Trophoblast cell (in vitro differentiated cells and primary cell): ENCODE results near the gene COG2.

Source experiments
- DNase-seq, 2 donors: peaks; one replicate each; pipeline ENCODE4 v3.0.0-alpha.2; 2016
- H2AFZ ChIP-seq: 2 replicates; pipeline ENCODE4 v1.6.1; 2013; ENCODE audit warnings: low read length, moderate library complexity, mild to moderate bottlenecking; ENCODE audit not compliant: insufficient read depth, poor library complexity
- H2AK5ac ChIP-seq: 2 replicates; pipeline ENCODE4 v1.6.1; 2013; ENCODE audit warnings: mild to moderate bottlenecking, low read length
- H2BK120ac ChIP-seq: 2 replicates; pipeline ENCODE4 v1.6.1; 2013; ENCODE audit warnings: low read length, mild to moderate bottlenecking, moderate library complexity; ENCODE audit not compliant: insufficient read depth, poor library complexity
- H2BK12ac ChIP-seq: 2 replicates; pipeline ENCODE4 v1.6.1; 2013; ENCODE audit warnings: mild to moderate bottlenecking, low read length, moderate library complexity
- H2BK5ac ChIP-seq: 2 replicates; pipeline ENCODE4 v1.6.1; 2013; ENCODE audit warnings: low read length, low read depth, moderate library complexity, mild to moderate bottlenecking; ENCODE audit not compliant: poor library complexity
- H3K14ac ChIP-seq: 2 replicates; pipeline ENCODE4 v1.6.1; 2013; ENCODE audit warnings: mild to moderate bottlenecking, low read length
- H3K18ac ChIP-seq: 2 replicates; pipeline ENCODE4 v1.6.1; 2013; ENCODE audit warnings: mild to moderate bottlenecking, low read length
- H3K23ac ChIP-seq: 2 replicates; pipeline ENCODE4 v1.6.1; 2013; ENCODE audit warnings: low read length
- H3K27ac ChIP-seq: 2 replicates; pipeline ENCODE4 v1.5.1; 2013; ENCODE audit warnings: low read depth, mild to moderate bottlenecking, inconsistent platforms, low read length, moderate library complexity
- H3K27me3 ChIP-seq: 2 replicates; pipeline ENCODE4 v1.6.1; 2013; ENCODE audit warnings: inconsistent platforms, mild to moderate bottlenecking, low read length, moderate library complexity; ENCODE audit not compliant: insufficient read depth
- H3K36me3 ChIP-seq, 2 experiments: 1 replicate in 1 of 2; 2 replicates in 1 of 2; pipeline ENCODE4 v1.6.1; 2013; ENCODE audit warnings: low read length in 2 of 2, mild to moderate bottlenecking in 2 of 2, moderate library complexity in 1 of 2; ENCODE audit not compliant: insufficient read depth in 2 of 2, control insufficient read depth in 1 of 2
- H3K4ac ChIP-seq: 2 replicates; pipeline ENCODE4 v1.6.1; 2013; ENCODE audit warnings: low read depth, mild to moderate bottlenecking, low read length, moderate library complexity
- H3K4me1 ChIP-seq, 2 experiments: 1 replicate in 1 of 2; 2 replicates in 1 of 2; pipeline ENCODE4 v1.6.1; 2013; ENCODE audit warnings: low read length in 2 of 2, mild to moderate bottlenecking in 2 of 2, moderate library complexity in 1 of 2; ENCODE audit not compliant: insufficient read depth in 2 of 2, control insufficient read depth in 1 of 2
- H3K4me2 ChIP-seq: 2 replicates; pipeline ENCODE4 v1.6.1; 2013; ENCODE audit warnings: inconsistent platforms, mild to moderate bottlenecking, low read length, moderate library complexity
- H3K4me3 ChIP-seq: 2 replicates; pipeline ENCODE4 v1.5.1; 2013; ENCODE audit warnings: mild to moderate bottlenecking, low read depth, low read length, inconsistent platforms
- H3K79me1 ChIP-seq: one replicate; pipeline ENCODE4 v1.6.1; 2013; ENCODE audit warnings: low read length
- H3K79me2 ChIP-seq: 2 replicates; pipeline ENCODE4 v1.6.1; 2013; ENCODE audit warnings: low read length, mild to moderate bottlenecking; ENCODE audit not compliant: control insufficient read depth, insufficient read depth, poor library complexity
- H3K9ac ChIP-seq: 2 replicates; pipeline ENCODE4 v1.6.1; 2013; ENCODE audit warnings: mild to moderate bottlenecking, low read length
- H3K9me3 ChIP-seq: 2 replicates; pipeline ENCODE4 v1.6.1; 2013; ENCODE audit warnings: low read depth, mild to moderate bottlenecking, control low read depth, inconsistent platforms, low read length; ENCODE audit not compliant: insufficient read depth
- H4K12ac ChIP-seq: 2 replicates; pipeline ENCODE4 v1.6.1; 2013; ENCODE audit warnings: low read depth, mild to moderate bottlenecking, low read length, moderate library complexity
- H4K8ac ChIP-seq: 2 replicates; pipeline ENCODE4 v1.6.1; 2013; ENCODE audit warnings: low read depth, mild to moderate bottlenecking, low read length, moderate library complexity
- H4K91ac ChIP-seq: one replicate; pipeline ENCODE4 v1.6.1; 2013; ENCODE audit warnings: low read depth, mild to moderate bottlenecking, low read length, moderate library complexity
- WGBS: extraction: QIAGEN DNeasy Blood & Tissue Kit; methylation state at CpG from one replicate; pipeline ENCODE4 v1.1.7; 2013; ENCODE audit warnings: missing lambda C conversion rate; ENCODE audit not compliant: insufficient read length, insufficient coverage; ENCODE audit errors: extremely low coverage; 5-methylcytosine and 5-hydroxymethylcytosine counted together

COG2 gene

DNA sequence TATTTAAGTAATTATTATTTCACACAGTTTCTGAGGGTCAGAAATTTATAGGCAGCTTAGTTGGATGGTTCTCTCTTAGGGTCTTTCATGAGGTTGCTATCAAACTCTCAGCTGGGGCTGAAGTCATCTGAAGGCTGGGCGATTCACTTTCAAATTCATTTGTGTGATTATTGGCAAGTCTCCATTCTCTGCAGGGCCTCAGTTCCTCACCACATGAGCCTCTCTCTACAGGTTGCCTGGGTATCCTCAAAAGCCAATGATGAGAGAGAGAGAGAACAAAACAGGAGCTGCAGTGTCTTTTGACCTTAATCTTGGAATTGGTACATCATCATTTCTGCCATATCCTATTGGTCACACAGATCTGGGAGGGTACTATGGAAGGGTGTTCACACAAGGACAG is 29.6 kb upstream of the COG2 start:
- no peaks in the 10 kb centered on the region for H3K9me3 ChIP-seq
- no peak for DNase-seq
- H3K4me1 ChIP-seq: no peaks in the 10 kb centered on the region
- H4K91ac ChIP-seq: no peak overlapping the region
- H3K4me2 ChIP-seq: no peak overlapping the region
- H3K27me3 ChIP-seq: no peaks in the 10 kb centered on the region
- H2AK5ac ChIP-seq: no peak overlapping the region
- WGBS: no CpG with 5 or more reads among the region's 1 CpG
- no peaks in the 10 kb centered on the region for H3K79me1 ChIP-seq
- no peak overlapping the region for H2BK5ac ChIP-seq
- H4K8ac ChIP-seq: no peak overlapping the region
- no peak overlapping the region for H3K4me3 ChIP-seq
- no peak overlapping the region for H3K27ac ChIP-seq
- H3K18ac ChIP-seq: no peak overlapping the region
- H2AFZ ChIP-seq: no peak overlapping the region
- H3K23ac ChIP-seq: no peak overlapping the region
- H4K12ac ChIP-seq: no peak overlapping the region
- H3K36me3 ChIP-seq: no peaks in the 10 kb centered on the region
- no peaks in the 10 kb centered on the region for H3K79me2 ChIP-seq
- no peak overlapping the region for H3K4ac ChIP-seq
- H3K14ac ChIP-seq: no peak overlapping the region
- H2BK12ac ChIP-seq: no peak overlapping the region
- H2BK120ac ChIP-seq: no peak overlapping the region
- no peak overlapping the region for H3K9ac ChIP-seq

DNA sequence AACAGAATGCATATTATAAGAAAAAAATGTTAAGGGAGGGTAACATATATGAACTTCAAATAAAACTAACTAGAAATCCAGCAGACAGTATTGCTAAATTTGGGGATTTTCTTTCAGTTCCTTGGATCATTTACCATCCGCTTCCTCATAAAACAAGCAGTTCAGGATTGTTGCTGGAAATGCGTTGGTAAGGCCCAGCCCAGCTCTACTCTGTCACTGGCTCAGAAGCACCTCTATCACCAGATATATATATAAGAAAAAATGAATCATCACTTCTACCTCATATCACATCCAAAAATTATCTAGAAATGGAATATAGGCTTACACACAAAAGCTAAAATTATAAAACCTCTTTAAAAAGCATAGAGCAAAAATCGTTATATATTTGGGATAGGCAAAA is 28.2 kb upstream of the COG2 start:
- H3K79me1 ChIP-seq: no peaks in the 10 kb centered on the region
- WGBS: no CpG with 5 or more reads among the region's 3 CpGs
- H3K14ac ChIP-seq: no peak overlapping the region
- no peaks in the 10 kb centered on the region for H3K79me2 ChIP-seq
- H3K9me3 ChIP-seq: no peaks in the 10 kb centered on the region
- no peaks in the 10 kb centered on the region for H3K4me1 ChIP-seq
- H2AFZ ChIP-seq: no peak overlapping the region
- H4K91ac ChIP-seq: no peak overlapping the region
- H3K4me3 ChIP-seq: no peak overlapping the region
- no peak overlapping the region for H4K8ac ChIP-seq
- no peak overlapping the region for H2BK12ac ChIP-seq
- no peak overlapping the region for H3K18ac ChIP-seq
- no peaks in the 10 kb centered on the region for H3K27me3 ChIP-seq
- no peak overlapping the region for H3K4me2 ChIP-seq
- H3K23ac ChIP-seq: no peak overlapping the region
- H2AK5ac ChIP-seq: no peak overlapping the region
- no peak overlapping the region for H3K4ac ChIP-seq
- H2BK120ac ChIP-seq: no peak overlapping the region
- no peak overlapping the region for H3K27ac ChIP-seq
- no peak overlapping the region for H4K12ac ChIP-seq
- DNase-seq: no peak
- H2BK5ac ChIP-seq: no peak overlapping the region
- H3K9ac ChIP-seq: no peak overlapping the region
- no peaks in the 10 kb centered on the region for H3K36me3 ChIP-seq

DNA sequence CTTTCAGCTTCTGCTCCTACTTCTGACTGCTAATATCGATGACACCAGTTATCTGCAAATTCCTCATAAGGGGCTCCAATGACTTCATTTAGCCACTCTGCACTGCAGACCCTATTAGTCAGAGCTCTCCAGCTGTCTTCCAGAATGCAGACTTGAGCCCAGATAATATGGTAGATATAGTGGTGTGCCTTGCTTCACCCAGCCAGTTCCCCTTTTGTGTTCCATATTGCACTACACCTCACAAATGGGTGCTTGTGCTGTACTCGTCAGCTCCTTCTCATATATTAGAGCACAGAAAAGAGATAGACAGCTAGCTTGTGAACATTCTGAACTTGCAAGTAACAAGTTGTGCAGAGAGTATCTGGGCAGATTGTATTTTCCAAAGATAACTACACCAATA is 23.7 kb upstream of the COG2 start:
- Histone ChIP-seq H2AFZ (no peak overlapping the region), H3K4me2 (no peak overlapping the region), H3K4me3 (no peak overlapping the region), H2AK5ac (no peak overlapping the region), H2BK5ac (no peak overlapping the region), H3K27me3 (no peaks in the 10 kb centered on the region), H3K79me2 (no peaks in the 10 kb centered on the region), H2BK120ac (no peak overlapping the region), H3K4me1 (no peaks in the 10 kb centered on the region), H3K36me3 (no peaks in the 10 kb centered on the region), H4K91ac (no peak overlapping the region), H3K23ac (no peak overlapping the region), H3K27ac (no peak overlapping the region), H3K4ac (no peak overlapping the region), H3K79me1 (no peaks in the 10 kb centered on the region), H4K12ac (no peak overlapping the region), H3K9me3 (no peaks in the 10 kb centered on the region), H3K9ac (no peak overlapping the region), H2BK12ac (no peak overlapping the region), H3K14ac (no peak overlapping the region), H4K8ac (no peak overlapping the region), H3K18ac (no peak overlapping the region)
- DNase-seq: no peak
- no CpG with 5 or more reads among the region's 2 CpGs for WGBS

DNA sequence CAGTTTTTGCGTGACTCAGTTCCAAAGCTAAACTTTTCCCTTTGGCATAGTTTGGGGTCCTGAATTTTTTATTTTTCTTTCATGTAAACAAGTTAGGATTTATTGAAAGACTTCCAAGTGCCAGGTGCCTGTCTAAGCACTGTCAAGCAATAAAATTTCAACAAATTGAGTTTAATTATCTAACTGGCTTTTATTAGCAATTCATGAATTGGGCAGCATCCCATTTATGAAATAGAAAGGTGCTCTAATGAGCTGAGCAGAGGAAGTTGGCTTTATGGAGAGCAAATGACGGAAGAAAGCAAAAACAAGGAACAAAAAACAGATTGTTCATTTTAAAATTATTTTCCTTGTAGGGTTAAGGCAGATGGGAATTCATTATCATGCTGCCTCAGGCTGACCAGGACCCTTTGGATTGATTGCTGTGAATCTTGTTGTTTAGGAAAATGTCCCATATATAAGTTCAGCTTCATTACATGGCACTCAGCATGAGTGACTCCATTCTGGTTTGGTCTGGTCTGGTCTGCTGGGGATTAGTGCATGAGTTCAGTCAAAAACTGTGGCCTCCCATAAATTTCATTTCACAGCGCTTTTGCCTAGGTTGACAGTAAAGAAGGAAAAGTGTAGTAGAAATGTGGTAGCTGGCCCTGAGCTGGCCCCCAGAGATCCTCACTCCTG is 21.5 kb upstream of the COG2 start:
- DNase-seq: no peak
- no peak overlapping the region for H4K8ac ChIP-seq
- no peaks in the 10 kb centered on the region for H3K36me3 ChIP-seq
- H3K27ac ChIP-seq: no peak overlapping the region
- no peak overlapping the region for H3K4me2 ChIP-seq
- H4K91ac ChIP-seq: no peak overlapping the region
- no peak overlapping the region for H3K4ac ChIP-seq
- no peak overlapping the region for H2AK5ac ChIP-seq
- H3K4me3 ChIP-seq: no peak overlapping the region
- H2BK120ac ChIP-seq: no peak overlapping the region
- H4K12ac ChIP-seq: no peak overlapping the region
- no peak overlapping the region for H2BK5ac ChIP-seq
- no peak overlapping the region for H3K23ac ChIP-seq
- no peak overlapping the region for H2BK12ac ChIP-seq
- no peaks in the 10 kb centered on the region for H3K4me1 ChIP-seq
- H2AFZ ChIP-seq: no peak overlapping the region
- no peaks in the 10 kb centered on the region for H3K79me1 ChIP-seq
- no CpG with 5 or more reads among the region's 3 CpGs for WGBS
- no peak overlapping the region for H3K18ac ChIP-seq
- H3K14ac ChIP-seq: no peak overlapping the region
- H3K9ac ChIP-seq: no peak overlapping the region
- no peaks in the 10 kb centered on the region for H3K9me3 ChIP-seq
- no peaks in the 10 kb centered on the region for H3K27me3 ChIP-seq
- no peaks in the 10 kb centered on the region for H3K79me2 ChIP-seq
